ENCODE results near the gene NIPBL. TPM values are rescaled to one million over a fixed set of nuclear protein-coding genes. Genes with fewer than 3 reads are reported as not detected.

The NIPBL gene
- total and polyA plus RNA-seq, 5 donors from 2014 or later: 12.5 to 132 (median 17.4) TPM

DNA sequence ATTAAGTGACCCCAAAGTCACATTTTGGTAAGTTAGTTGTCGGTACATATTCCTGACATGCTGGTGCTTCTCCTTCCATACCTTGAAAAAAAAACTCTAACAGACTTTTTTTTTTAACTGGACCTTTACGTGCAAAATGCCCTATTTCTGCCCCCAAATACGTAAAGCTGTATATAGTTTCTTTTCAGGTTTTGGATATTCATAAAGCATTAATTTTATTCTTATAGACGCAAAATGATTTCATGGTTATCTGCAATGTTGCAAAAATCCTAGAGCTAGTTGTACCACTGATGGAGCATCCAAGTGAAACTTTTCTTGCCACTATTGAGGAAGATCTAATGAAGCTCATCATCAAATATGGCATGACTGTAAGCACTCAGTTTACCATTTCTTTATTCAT is 167.6 kb downstream of the NIPBL start:
- Histone ChIP-seq H3K4me1 (ENCODE audit: control insufficient read depth, insufficient read depth, low read length, poor library complexity, severe bottlenecking) (no peaks in the 10 kb centered on the region), H3K27me3 (ENCODE audit: control insufficient read depth, insufficient read depth, low read length) (no peaks in the 10 kb centered on the region), H3K36me3 (ENCODE audit: control insufficient read depth, insufficient read depth, low read length) (peaks cover 69% of the 10 kb centered on the region), H3K27ac (ENCODE audit: insufficient read depth, low read length, poor library complexity, severe bottlenecking) (no peak overlapping the region), H3K4me3 (ENCODE audit: low read depth, low read length) (no peak overlapping the region), H3K9me3 (ENCODE audit: control insufficient read depth in 2 of 2, low read length in 2 of 2) (no peaks in the 10 kb centered on the region)
- Mint-ChIP-seq H3K4me3 (no peak overlapping the region), H3K9me3 (no peaks in the 10 kb centered on the region), H3K27me3 (no peaks in the 10 kb centered on the region), H3K4me1 (peaks cover 0 to 5% (median 0%) of the 10 kb centered on the region in 4 donors), H3K36me3 (peaks cover 14% of the 10 kb centered on the region), H3K27ac (peak overlapping the region in 1 of 3 donors; percentile 5)
- ATAC-seq (ENCODE audit: low read depth in 2 of 2) (no peak), DNase-seq (no peak)

DNA sequence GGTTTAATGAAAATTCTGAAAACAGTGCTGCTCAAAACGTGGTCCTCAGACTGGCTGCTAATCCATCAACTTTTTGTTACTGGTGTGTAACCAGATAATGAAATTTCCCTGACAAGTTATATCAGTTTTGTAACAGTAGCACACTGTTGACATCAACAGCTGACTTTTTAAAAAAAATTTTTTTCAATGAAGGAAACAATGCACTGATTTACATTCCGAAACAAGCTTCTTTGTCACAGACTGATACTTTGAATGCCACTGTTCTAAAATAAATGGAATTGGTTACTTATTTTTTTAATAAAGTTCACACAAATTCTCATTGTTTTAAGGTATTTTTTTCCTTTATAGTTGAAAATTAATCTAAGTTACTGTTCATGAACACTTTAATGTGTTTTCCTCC is 169.1 kb downstream of the NIPBL start:
- no peak overlapping the region for H3K4me3 Mint-ChIP-seq
- H3K9me3 Mint-ChIP-seq: no peaks in the 10 kb centered on the region
- Histone ChIP-seq H3K4me1 (ENCODE audit: control insufficient read depth, insufficient read depth, low read length, poor library complexity, severe bottlenecking) (no peaks in the 10 kb centered on the region), H3K36me3 (ENCODE audit: control insufficient read depth, insufficient read depth, low read length) (peaks cover 70% of the 10 kb centered on the region), H3K4me3 (ENCODE audit: low read depth, low read length) (no peak overlapping the region), H3K27ac (ENCODE audit: insufficient read depth, low read length, poor library complexity, severe bottlenecking) (no peak overlapping the region), H3K9me3 (ENCODE audit: control insufficient read depth in 2 of 2, low read length in 2 of 2) (no peaks in the 10 kb centered on the region), H3K27me3 (ENCODE audit: control insufficient read depth, insufficient read depth, low read length) (no peaks in the 10 kb centered on the region)
- H3K27ac Mint-ChIP-seq: no peak overlapping the region
- DNase-seq (no peak), ATAC-seq (ENCODE audit: low read depth in 2 of 2) (no peak)
- no peaks in the 10 kb centered on the region for H3K27me3 Mint-ChIP-seq
- peaks cover 0 to 5% (median under 1%) of the 10 kb centered on the region in 4 donors for H3K4me1 Mint-ChIP-seq
- H3K36me3 Mint-ChIP-seq: peaks cover 21% of the 10 kb centered on the region

DNA sequence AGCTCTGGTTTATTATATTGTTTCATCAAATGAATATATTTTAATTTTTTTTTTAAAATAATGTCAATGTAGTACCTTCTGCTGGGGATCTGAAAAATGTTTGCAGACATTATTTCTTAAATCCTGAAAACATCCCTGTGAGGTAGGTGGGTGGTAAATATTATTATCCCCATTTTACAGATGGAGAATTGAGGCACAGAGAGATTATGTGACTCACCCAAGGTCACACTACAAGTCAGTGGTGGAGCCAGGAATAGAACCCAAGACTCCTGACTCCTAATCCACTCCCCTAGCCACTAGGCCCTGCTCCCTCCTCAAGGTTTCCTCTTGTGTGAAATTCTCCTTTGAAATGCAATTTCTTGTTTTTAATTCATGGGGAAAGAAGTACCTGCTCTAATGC is 171.4 kb downstream of the NIPBL start:
- Mint-ChIP-seq H3K27ac (no peak overlapping the region), H3K4me1 (peaks cover 0 to 5% (median under 1%) of the 10 kb centered on the region in 4 donors), H3K27me3 (no peaks in the 10 kb centered on the region), H3K36me3 (peaks cover 27% of the 10 kb centered on the region), H3K9me3 (no peaks in the 10 kb centered on the region), H3K4me3 (no peak overlapping the region)
- H3K4me1 ChIP-seq (ENCODE audit: control insufficient read depth, insufficient read depth, low read length, poor library complexity, severe bottlenecking): no peaks in the 10 kb centered on the region
- H3K36me3 ChIP-seq (ENCODE audit: control insufficient read depth, insufficient read depth, low read length): peaks cover 87% of the 10 kb centered on the region
- ATAC-seq (ENCODE audit: low read depth in 2 of 2): no peak
- DNase-seq: no peak
- no peak overlapping the region for H3K4me3 ChIP-seq (ENCODE audit: low read depth, low read length)
- H3K27me3 ChIP-seq (ENCODE audit: control insufficient read depth, insufficient read depth, low read length): no peaks in the 10 kb centered on the region
- H3K27ac ChIP-seq (ENCODE audit: insufficient read depth, low read length, poor library complexity, severe bottlenecking): no peak overlapping the region
- H3K9me3 ChIP-seq (ENCODE audit: control insufficient read depth in 2 of 2, low read length in 2 of 2): no peaks in the 10 kb centered on the region

GRCh38 chr5:37054391-37054790 is 177.8 kb downstream of the NIPBL start:
- DNase-seq: no peak
- H3K36me3 Mint-ChIP-seq: peaks cover 51% of the 10 kb centered on the region

DNA sequence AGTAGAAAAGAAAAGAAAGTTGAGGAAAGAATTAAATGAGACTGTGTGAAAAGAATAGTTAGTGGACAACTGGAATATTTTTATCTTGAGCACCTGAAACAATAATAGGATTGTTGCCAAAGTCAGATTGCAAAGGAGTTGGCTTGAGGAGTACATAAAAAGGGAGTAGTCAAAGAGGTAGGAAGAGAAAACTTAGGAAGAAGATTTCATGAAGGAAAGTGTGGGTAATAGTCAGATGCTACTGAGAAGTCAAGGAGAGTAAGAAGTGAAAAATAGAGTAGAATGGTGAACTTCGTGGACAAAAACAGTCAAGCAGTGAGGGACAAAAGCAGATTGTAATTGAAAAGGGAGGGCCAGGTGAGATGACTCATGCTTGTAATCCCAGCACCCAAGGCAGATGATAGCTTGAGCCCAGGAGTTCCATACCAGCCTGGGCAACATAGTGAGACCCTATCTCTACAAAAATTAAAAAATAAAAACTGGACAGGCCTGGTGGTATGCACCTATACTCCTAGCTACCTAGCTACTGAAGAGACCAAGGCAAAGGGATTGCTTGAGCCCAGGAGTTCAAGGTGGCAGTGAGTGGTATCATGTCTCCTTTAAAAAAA is 178.9 kb downstream of the NIPBL start:
- Mint-ChIP-seq H3K27me3 (no peaks in the 10 kb centered on the region), H3K4me3 (no peak overlapping the region), H3K36me3 (peaks cover 52% of the 10 kb centered on the region), H3K9me3 (no peaks in the 10 kb centered on the region), H3K27ac (peak overlapping the region; percentile 22 to 45 (median 33)), H3K4me1 (peaks cover 0 to 13% (median 7%) of the 10 kb centered on the region in 4 donors)
- no peak for DNase-seq
- H3K27me3 ChIP-seq (ENCODE audit: control insufficient read depth, insufficient read depth, low read length): no peaks in the 10 kb centered on the region
- ATAC-seq (ENCODE audit: low read depth in 2 of 2): no peak
- no peak overlapping the region for H3K4me3 ChIP-seq (ENCODE audit: low read depth, low read length)
- no peaks in the 10 kb centered on the region for H3K9me3 ChIP-seq (ENCODE audit: control insufficient read depth in 2 of 2, low read length in 2 of 2)
- H3K4me1 ChIP-seq (ENCODE audit: control insufficient read depth, insufficient read depth, low read length, poor library complexity, severe bottlenecking): no peaks in the 10 kb centered on the region
- peaks cover 70% of the 10 kb centered on the region for H3K36me3 ChIP-seq (ENCODE audit: control insufficient read depth, insufficient read depth, low read length)
- H3K27ac ChIP-seq (ENCODE audit: insufficient read depth, low read length, poor library complexity, severe bottlenecking): no peak overlapping the region

More at GRCh38 chr5:37054391-37054790, 177.8 kb downstream of the NIPBL start:
- peaks cover 71% of the 10 kb centered on the region for H3K36me3 ChIP-seq (ENCODE audit: control insufficient read depth, insufficient read depth, low read length)
- no peak overlapping the region for H3K27ac ChIP-seq (ENCODE audit: insufficient read depth, low read length, poor library complexity, severe bottlenecking)
- H3K4me3 ChIP-seq (ENCODE audit: low read depth, low read length): no peak overlapping the region
- Mint-ChIP-seq H3K9me3 (no peaks in the 10 kb centered on the region), H3K4me3 (no peak overlapping the region), H3K27ac (peak overlapping the region in 1 of 3 donors; percentile 48), H3K27me3 (no peaks in the 10 kb centered on the region), H3K4me1 (peaks cover 0 to 13% (median 8%) of the 10 kb centered on the region in 4 donors)
- no peaks in the 10 kb centered on the region for H3K9me3 ChIP-seq (ENCODE audit: control insufficient read depth in 2 of 2, low read length in 2 of 2)
- no peaks in the 10 kb centered on the region for H3K27me3 ChIP-seq (ENCODE audit: control insufficient read depth, insufficient read depth, low read length)
- H3K4me1 ChIP-seq (ENCODE audit: control insufficient read depth, insufficient read depth, low read length, poor library complexity, severe bottlenecking): no peaks in the 10 kb centered on the region
- ATAC-seq (ENCODE audit: low read depth in 2 of 2): no peak

DNA sequence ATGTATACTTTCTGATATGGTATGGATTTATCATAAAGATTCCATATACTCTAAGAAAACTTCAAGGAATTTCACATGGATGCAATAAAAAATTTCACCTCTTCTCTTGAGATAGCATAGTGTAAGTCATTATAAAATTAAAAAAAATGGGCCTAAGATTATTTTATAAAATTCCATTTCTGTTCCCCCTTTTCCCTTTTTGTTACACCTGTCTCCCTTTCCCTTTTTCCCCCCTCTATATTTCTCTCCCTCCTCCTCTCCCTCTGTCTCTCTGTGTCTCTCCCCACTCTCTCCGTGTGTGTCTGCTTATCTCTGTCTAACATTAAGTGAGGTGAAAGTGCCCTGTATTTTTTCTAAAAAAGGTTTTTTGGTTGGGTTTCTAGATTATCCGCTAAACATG is 180.2 kb downstream of the NIPBL start:
- no peaks in the 10 kb centered on the region for H3K9me3 Mint-ChIP-seq
- H3K27me3 Mint-ChIP-seq: no peaks in the 10 kb centered on the region
- peaks cover 68% of the 10 kb centered on the region for H3K36me3 ChIP-seq (ENCODE audit: control insufficient read depth, insufficient read depth, low read length)
- DNase-seq (no peak), ATAC-seq (ENCODE audit: low read depth in 2 of 2) (no peak)
- peaks cover 0 to 13% (median 7%) of the 10 kb centered on the region in 4 donors for H3K4me1 Mint-ChIP-seq
- peak overlapping the region; percentile 7 to 90 (median 52) for H3K27ac Mint-ChIP-seq
- no peak overlapping the region for H3K4me3 Mint-ChIP-seq
- no peaks in the 10 kb centered on the region for H3K4me1 ChIP-seq (ENCODE audit: control insufficient read depth, insufficient read depth, low read length, poor library complexity, severe bottlenecking)
- H3K27ac ChIP-seq (ENCODE audit: insufficient read depth, low read length, poor library complexity, severe bottlenecking): peak overlapping the region; percentile 16
- H3K4me3 ChIP-seq (ENCODE audit: low read depth, low read length): no peak overlapping the region
- H3K9me3 ChIP-seq (ENCODE audit: control insufficient read depth in 2 of 2, low read length in 2 of 2): no peaks in the 10 kb centered on the region
- H3K36me3 Mint-ChIP-seq: peaks cover 48% of the 10 kb centered on the region
- no peaks in the 10 kb centered on the region for H3K27me3 ChIP-seq (ENCODE audit: control insufficient read depth, insufficient read depth, low read length)

DNA sequence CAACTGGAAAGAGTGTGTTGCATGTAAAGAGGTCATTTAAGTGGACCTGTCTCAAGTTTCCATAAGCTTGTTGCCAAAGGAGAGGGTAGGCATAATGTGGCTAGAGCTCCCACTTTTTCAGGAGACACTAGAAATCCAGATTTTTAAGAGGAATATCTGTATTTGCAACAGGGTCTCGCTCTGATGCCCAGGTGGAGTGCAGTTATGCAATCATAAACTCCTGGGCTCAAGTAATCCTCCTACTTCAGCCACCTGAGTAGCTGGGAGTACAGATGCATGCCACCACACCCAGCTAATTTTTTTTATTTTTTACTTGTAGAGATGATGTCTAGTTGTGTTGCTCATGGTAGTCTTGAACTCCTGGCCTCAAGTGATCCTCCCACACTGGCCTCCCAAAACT is 183.5 kb downstream of the NIPBL start:
- no peak overlapping the region for H3K4me3 ChIP-seq (ENCODE audit: low read depth, low read length)
- Mint-ChIP-seq H3K4me1 (peaks cover 0 to 13% (median 5%) of the 10 kb centered on the region in 4 donors), H3K9me3 (no peaks in the 10 kb centered on the region), H3K27me3 (no peaks in the 10 kb centered on the region), H3K27ac (peak overlapping the region in 1 of 3 donors; percentile 4), H3K36me3 (peaks cover 52% of the 10 kb centered on the region), H3K4me3 (no peak overlapping the region)
- H3K36me3 ChIP-seq (ENCODE audit: control insufficient read depth, insufficient read depth, low read length): peaks cover 81% of the 10 kb centered on the region
- no peaks in the 10 kb centered on the region for H3K4me1 ChIP-seq (ENCODE audit: control insufficient read depth, insufficient read depth, low read length, poor library complexity, severe bottlenecking)
- ATAC-seq (ENCODE audit: low read depth in 2 of 2): no peak
- DNase-seq: no peak
- H3K27me3 ChIP-seq (ENCODE audit: control insufficient read depth, insufficient read depth, low read length): no peaks in the 10 kb centered on the region
- H3K9me3 ChIP-seq (ENCODE audit: control insufficient read depth in 2 of 2, low read length in 2 of 2): no peaks in the 10 kb centered on the region
- H3K27ac ChIP-seq (ENCODE audit: insufficient read depth, low read length, poor library complexity, severe bottlenecking): no peak overlapping the region

DNA sequence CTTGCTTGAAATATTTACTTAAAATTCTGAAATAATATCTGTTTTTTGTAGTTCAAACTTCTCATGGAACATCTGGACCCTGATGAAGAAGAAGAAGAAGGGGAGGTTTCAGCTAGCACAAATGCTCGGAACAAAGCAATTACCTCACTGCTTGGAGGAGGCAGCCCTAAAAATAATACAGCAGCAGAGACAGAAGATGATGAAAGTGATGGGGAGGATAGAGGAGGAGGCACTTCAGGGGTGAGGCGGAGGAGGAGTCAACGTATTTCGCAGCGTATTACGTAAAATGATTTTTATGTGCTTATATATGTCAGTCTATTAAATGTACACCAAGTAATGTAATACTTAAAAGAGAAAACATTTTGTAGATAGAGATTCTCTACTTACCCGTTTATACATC is 187.2 kb downstream of the NIPBL start:
- ATAC-seq (ENCODE audit: low read depth in 2 of 2): no peak
- H3K36me3 ChIP-seq (ENCODE audit: control insufficient read depth, insufficient read depth, low read length): peaks cover 67% of the 10 kb centered on the region
- no peaks in the 10 kb centered on the region for H3K9me3 Mint-ChIP-seq
- H3K4me3 ChIP-seq (ENCODE audit: low read depth, low read length): no peak overlapping the region
- H3K4me1 ChIP-seq (ENCODE audit: control insufficient read depth, insufficient read depth, low read length, poor library complexity, severe bottlenecking): no peaks in the 10 kb centered on the region
- no peaks in the 10 kb centered on the region for H3K27me3 ChIP-seq (ENCODE audit: control insufficient read depth, insufficient read depth, low read length)
- no peaks in the 10 kb centered on the region for H3K9me3 ChIP-seq (ENCODE audit: control insufficient read depth in 2 of 2, low read length in 2 of 2)
- H3K36me3 Mint-ChIP-seq: peaks cover 35% of the 10 kb centered on the region
- no peak overlapping the region for H3K4me3 Mint-ChIP-seq
- no peaks in the 10 kb centered on the region for H3K4me1 Mint-ChIP-seq
- H3K27me3 Mint-ChIP-seq: no peaks in the 10 kb centered on the region
- DNase-seq: no peak
- H3K27ac Mint-ChIP-seq: no peak overlapping the region
- no peak overlapping the region for H3K27ac ChIP-seq (ENCODE audit: insufficient read depth, low read length, poor library complexity, severe bottlenecking)
